RWPE1 (cell line): ENCODE data around the gene NELL1.

Source experiments
- CTCF ChIA-PET: fragments of 350-600 bp; sonication (Branson Sonifier 250); formaldehyde crosslinking; extraction: SDS; loops from one replicate; lab custom pipeline; 2021; lab: Yijun Ruan, JAX
- POLR2A ChIA-PET: fragments of 400-600 bp; formaldehyde crosslinking; extraction: SDS; loops from one replicate; lab custom pipeline; 2020; ENCODE audit warnings: antibody characterized with exemption; ENCODE audit not compliant: low non-redundant PET; lab: Yijun Ruan, JAX
- DNase-seq: peaks from one replicate; pipeline ENCODE4 v3.0.0; 2012; ENCODE audit warnings: low spot score
- H3K27ac ChIP-seq: fragments of 450-650 bp; 2 replicates; pipeline ENCODE4 v1.5.1; 2017
- TF ChIP-seq, protein P1 (sequence below): fragments of 450-650 bp; conservative IDR thresholded peaks from 2 replicates; pipeline ENCODE4 v1.5.1; 2017; ENCODE audit warnings: low read depth, mild to moderate bottlenecking

NELL1 gene

DNA sequence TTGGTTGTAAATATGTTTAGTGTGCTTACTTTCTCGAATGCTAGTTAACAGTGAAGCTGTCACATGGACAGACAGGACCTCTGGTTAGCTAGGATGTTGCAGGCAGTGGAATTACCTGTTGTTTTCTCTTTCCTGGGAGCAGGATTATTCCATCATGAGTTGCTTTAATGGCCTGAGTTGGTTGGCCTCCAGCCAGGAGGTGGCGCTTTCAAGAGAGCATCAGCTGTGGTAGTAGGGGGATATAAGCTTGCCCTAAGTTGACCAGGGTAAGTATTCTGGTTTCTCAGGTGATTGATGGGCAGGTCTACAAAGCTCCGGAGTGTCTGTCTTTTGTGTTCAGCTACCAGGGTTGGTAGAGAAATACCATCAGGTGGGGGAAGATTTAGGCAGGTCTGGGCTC lies 43.5 kb downstream of the NELL1 start:
- CTCF ChIA-PET, result no interaction called here
- POLR2A ChIA-PET, result no interaction called here
- no peak for DNase-seq
- no peak overlapping the region for H3K27ac ChIP-seq
- TF ChIP-seq, protein P1, sequence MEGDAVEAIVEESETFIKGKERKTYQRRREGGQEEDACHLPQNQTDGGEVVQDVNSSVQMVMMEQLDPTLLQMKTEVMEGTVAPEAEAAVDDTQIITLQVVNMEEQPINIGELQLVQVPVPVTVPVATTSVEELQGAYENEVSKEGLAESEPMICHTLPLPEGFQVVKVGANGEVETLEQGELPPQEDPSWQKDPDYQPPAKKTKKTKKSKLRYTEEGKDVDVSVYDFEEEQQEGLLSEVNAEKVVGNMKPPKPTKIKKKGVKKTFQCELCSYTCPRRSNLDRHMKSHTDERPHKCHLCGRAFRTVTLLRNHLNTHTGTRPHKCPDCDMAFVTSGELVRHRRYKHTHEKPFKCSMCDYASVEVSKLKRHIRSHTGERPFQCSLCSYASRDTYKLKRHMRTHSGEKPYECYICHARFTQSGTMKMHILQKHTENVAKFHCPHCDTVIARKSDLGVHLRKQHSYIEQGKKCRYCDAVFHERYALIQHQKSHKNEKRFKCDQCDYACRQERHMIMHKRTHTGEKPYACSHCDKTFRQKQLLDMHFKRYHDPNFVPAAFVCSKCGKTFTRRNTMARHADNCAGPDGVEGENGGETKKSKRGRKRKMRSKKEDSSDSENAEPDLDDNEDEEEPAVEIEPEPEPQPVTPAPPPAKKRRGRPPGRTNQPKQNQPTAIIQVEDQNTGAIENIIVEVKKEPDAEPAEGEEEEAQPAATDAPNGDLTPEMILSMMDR, result no peak

DNA sequence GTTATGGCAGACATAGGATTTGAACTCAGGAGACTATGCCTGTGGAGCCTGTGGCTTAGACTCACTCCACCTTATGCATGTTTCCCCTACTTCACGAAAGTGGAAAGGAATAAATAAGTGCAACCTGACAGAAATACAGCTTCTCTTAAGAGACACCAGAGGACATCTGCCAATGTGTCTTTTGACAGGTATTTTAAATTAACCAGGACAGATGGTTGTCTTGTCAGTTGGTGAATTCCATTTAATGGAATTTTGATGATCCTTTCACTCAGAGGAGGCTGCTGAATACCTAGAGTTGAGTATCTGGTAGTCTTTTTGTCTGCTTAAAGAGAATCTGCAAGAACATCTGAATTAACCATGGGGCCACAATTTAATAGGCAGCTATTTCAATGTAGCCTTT lies 46.1 kb downstream of the NELL1 start:
- TF ChIP-seq, protein P1, result no peak
- H3K27ac ChIP-seq, result no peak overlapping the region
- no peak for DNase-seq
- POLR2A ChIA-PET, result no interaction called here
- CTCF ChIA-PET, result interaction anchor here (0.7 kb wide), 1 partner anchor 1269 kb away, joined by 3 read pairs; no protein-coding TSS in a partner anchor

DNA sequence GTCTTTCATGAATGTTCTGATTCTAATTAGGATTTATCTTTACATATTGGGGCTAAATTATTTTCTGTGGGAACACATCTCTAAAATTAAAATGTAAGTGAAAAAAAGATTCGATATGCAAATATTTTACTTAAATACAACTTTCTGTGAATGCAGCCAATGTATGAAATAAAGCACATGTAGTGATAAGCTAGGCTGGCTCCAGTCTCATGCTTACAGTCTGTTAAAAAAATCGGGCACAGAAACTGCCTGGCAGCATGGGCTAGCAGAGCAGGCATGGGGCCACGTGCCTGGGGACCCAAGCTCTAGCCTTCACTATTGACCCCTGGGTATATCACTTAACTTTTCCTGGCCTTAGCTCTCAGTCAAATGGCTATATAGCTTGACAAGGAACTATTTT lies 46.5 kb downstream of the NELL1 start:
- TF ChIP-seq, protein P1, result no peak
- no peak for DNase-seq
- ChIA-PET CTCF (no interaction called here), POLR2A (no interaction called here)
- H3K27ac ChIP-seq, result no peak overlapping the region

GRCh38 chr11:20719821-20720220 lies 50.4 kb downstream of the NELL1 start:
- TF ChIP-seq, protein P1, result no peak
- POLR2A ChIA-PET, result no interaction called here
- no peak for DNase-seq
- no peak overlapping the region for H3K27ac ChIP-seq
- CTCF ChIA-PET, result no interaction called here

DNA sequence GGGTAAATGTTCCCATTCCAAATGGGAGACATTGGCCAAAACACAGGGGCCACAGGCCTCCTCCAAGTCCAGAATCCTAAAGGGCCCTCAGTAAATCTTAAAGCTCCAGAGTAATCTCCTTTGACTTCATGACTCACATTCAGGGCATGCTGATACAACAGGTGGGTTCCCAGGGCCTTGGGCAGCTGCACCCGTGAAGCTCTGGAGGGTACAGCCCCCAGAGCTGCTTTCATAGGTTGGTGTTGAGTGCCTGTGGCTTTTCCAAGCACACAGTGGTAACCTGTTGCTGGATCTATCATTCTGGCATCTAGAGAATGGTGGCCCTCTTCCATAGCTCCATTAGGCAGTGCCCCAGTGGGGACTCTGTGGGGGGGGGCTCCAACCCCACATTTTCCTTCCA lies 54.0 kb downstream of the NELL1 start:
- no peak overlapping the region for H3K27ac ChIP-seq
- no peak for DNase-seq
- ChIA-PET CTCF (interaction anchor here (0.7 kb wide), 1 partner anchor 1842 kb away, joined by 3 read pairs; no protein-coding TSS in a partner anchor), POLR2A (no interaction called here)
- TF ChIP-seq, protein P1, result no peak

- ChIA-PET POLR2A (no interaction called here), CTCF (no interaction called here)
- no peak overlapping the region for H3K27ac ChIP-seq
- DNase-seq, result no peak
- TF ChIP-seq, protein P1, result no peak
Measured at GRCh38 chr11:20729597-20730105, 60.3 kb downstream of the NELL1 start.
